Subcutaneous abdominal adipose tissue (tissue), 5 donors: ENCODE results near the gene LSM14B.

Experiments used
- H3K27ac ChIP-seq: one replicate; pipeline ENCODE4 v1.7.0; 2013; ENCODE audit warnings: low read depth, mild to moderate bottlenecking, inconsistent platforms, low read length, moderate library complexity
- H3K27me3 ChIP-seq, 5 donors: one replicate each; pipeline ENCODE4 v1.7.0; 2013; ENCODE audit warnings: low read length in 5 of 5, inconsistent platforms in 1 of 5; ENCODE audit not compliant: control insufficient read depth in 5 of 5, insufficient read depth in 4 of 5
- H3K36me3 ChIP-seq, 5 donors: one replicate each; pipeline ENCODE4 v1.7.0; 2013; ENCODE audit warnings: low read length in 5 of 5; ENCODE audit not compliant: control insufficient read depth in 5 of 5, insufficient read depth in 5 of 5
- H3K4me1 ChIP-seq, 5 donors: one replicate each; pipeline ENCODE4 v1.7.0; 2013; ENCODE audit warnings: low read length in 5 of 5, mild to moderate bottlenecking in 3 of 5, moderate library complexity in 1 of 5; ENCODE audit not compliant: control insufficient read depth in 5 of 5, insufficient read depth in 5 of 5
- H3K4me3 ChIP-seq, 5 donors: one replicate each; pipeline ENCODE4 v1.7.0; 2013; ENCODE audit warnings: low read length in 5 of 5, low read depth in 1 of 5
- H3K9ac ChIP-seq, 5 donors: one replicate each; pipeline ENCODE4 v1.7.0; 2013; ENCODE audit warnings: low read length in 5 of 5, mild to moderate bottlenecking in 4 of 5, moderate library complexity in 3 of 5
- H3K9me3 ChIP-seq, 5 donors: one replicate each; pipeline ENCODE4 v1.7.0; 2013; ENCODE audit warnings: low read length in 5 of 5; ENCODE audit not compliant: control insufficient read depth in 5 of 5
- donor health status: healthy.
- donor health status: healthy.
- donor health status: healthy.
- donor health status: healthy.
- donor health status: healthy.

LSM14B gene

DNA sequence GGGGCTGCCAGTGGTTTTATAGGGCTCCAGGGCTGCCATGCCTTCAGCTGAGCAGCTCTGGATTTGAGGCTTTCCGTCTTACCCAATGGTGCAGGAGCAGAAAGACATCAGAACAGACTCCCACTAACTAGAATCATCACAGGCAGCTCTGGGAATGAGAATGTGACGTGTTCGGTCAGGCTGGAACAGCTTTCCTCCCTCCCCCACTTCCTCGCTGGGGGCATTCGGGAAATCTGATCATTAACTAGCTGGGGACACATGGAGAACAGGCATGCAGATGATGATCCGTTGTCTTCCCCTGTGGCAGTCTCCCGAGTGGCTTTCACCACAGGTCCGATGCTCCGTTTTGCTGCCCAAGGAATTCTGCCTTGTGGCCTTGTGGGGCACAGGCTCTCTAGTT, 55.0 kb downstream of the LSM14B start:
- Histone ChIP-seq H3K36me3 (peaks cover 0 to 42% (median 28%) of the 10 kb centered on the region in 5 donors), H3K4me1 (peaks cover 0 to 15% (median 7%) of the 10 kb centered on the region in 5 donors), H3K27ac (no peak overlapping the region), H3K9ac (peak overlapping the region in 1 of 5 donors; percentile 19), H3K4me3 (no peak overlapping the region), H3K9me3 (no peaks in the 10 kb centered on the region), H3K27me3 (no peaks in the 10 kb centered on the region)

GRCh38 chr20:62178316-62179161, 56.3 kb downstream of the LSM14B start:
- H3K9me3 ChIP-seq, result no peaks in the 10 kb centered on the region
- no peaks in the 10 kb centered on the region for H3K27me3 ChIP-seq
- peaks cover 2 to 23% (median 14%) of the 10 kb centered on the region in 5 donors for H3K4me1 ChIP-seq
- H3K9ac ChIP-seq, result no peak overlapping the region
- H3K36me3 ChIP-seq, result peaks cover 0 to 38% (median 24%) of the 10 kb centered on the region in 5 donors
- peak overlapping the region; percentile 35 for H3K27ac ChIP-seq
- H3K4me3 ChIP-seq, result no peak overlapping the region

DNA sequence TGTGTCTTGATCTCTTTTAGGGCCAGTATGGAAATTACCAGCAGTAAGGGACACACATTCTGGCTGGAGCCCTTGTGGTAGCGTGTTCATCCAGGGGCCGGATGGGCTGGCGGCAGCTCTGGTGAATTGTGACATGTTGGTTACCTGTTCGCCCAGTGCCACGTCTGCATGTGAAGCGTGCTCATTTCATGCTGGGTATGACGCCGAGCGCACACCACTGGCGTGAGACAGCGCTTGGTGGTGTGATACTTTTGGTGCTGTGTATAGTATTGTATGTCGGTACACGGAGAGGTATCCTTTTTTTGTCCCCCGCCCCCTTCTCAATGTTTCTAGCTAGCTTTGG, 56.9 kb downstream of the LSM14B start:
- H3K27ac ChIP-seq, result peak overlapping the region; percentile 35
- H3K9ac ChIP-seq, result no peak overlapping the region
- peaks cover 5 to 29% (median 18%) of the 10 kb centered on the region in 5 donors for H3K4me1 ChIP-seq
- no peaks in the 10 kb centered on the region for H3K27me3 ChIP-seq
- H3K36me3 ChIP-seq, result peaks cover 0 to 38% (median 21%) of the 10 kb centered on the region in 5 donors
- no peaks in the 10 kb centered on the region for H3K9me3 ChIP-seq
- H3K4me3 ChIP-seq, result no peak overlapping the region

DNA sequence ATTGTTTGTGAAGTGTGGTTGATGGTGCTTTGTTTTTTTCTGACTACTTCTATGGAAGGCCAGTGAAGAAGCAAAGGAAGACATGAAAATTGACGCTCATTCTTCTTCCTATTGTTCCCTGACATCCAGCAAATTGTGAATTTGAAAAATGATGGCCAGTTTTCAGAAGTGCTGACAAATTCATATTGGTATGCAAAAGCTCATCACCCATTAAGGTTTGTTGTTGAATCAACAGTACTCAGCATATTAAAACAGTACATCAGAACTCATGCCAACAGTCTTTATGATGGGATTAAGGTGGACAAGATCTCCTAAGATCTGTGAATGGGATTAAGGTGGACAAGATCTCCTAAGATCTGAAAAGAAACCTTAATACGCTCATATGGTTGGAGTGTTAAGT, 59.5 kb downstream of the LSM14B start:
- peaks cover 0 to 14% (median 7%) of the 10 kb centered on the region in 5 donors for H3K36me3 ChIP-seq
- H3K4me3 ChIP-seq, result peak overlapping the region in 2 of 5 donors; percentile 89 to 90
- H3K27me3 ChIP-seq, result no peaks in the 10 kb centered on the region
- H3K4me1 ChIP-seq, result peaks cover 5 to 34% (median 22%) of the 10 kb centered on the region in 5 donors
- no peaks in the 10 kb centered on the region for H3K9me3 ChIP-seq
- peak overlapping the region; percentile 87 for H3K27ac ChIP-seq
- peak overlapping the region in 2 of 5 donors; percentile 75 to 98 for H3K9ac ChIP-seq

GRCh38 chr20:62182469-62183425, 60.5 kb downstream of the LSM14B start, which contains the start of gene MTG2:
MTG2 (plus strand) TSS chr20:62183028; CDS start chr20:62193421, 10,393 bp downstream.
- Histone ChIP-seq H3K4me3 (peak within 1 kb of the TSS; percentile 86 to 90 (median 89)), H3K36me3 (peaks cover 0 to 8% (median 7%) of the 10 kb centered on the region in 5 donors), H3K9ac (peak within 1 kb of the TSS; percentile 87 to 98 (median 98)), H3K27ac (peak within 1 kb of the TSS; percentile 87), H3K4me1 (peaks cover 5 to 41% (median 30%) of the 10 kb centered on the region in 5 donors), H3K27me3 (no peaks in the 10 kb centered on the region), H3K9me3 (no peaks in the 10 kb centered on the region)

DNA sequence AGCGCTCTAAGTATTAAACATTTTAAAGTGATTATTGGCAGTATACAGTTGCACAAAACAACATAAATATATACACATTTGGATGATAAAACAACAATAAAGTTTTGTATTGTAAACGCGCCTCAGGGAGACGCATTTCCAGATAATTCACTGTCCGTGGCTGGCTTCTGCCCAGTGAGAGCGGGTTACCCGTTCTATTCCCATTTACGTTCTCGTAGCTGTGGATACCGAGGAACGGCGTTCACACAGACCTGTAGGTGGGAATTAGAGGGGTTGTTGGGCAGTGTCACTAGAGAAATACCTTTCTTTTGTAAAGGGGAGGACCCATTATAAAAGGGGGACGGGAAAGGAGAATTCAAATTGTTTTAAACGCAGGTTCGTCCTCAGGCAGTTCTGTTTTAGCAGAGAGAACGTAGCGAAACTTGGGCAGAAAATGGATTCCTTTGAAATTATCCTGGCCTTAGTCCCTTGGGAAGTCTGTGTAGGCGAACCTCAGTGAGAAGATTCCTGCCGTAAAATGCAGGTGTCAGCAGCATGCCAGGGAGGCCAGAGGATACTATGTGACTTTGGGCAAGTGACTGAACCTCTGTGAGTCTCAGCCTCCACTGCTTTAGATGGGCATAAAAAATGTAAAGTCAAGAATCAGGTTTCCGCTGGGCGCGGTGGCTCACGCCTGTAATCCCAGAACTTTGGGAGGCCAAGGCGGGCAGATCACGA, 61.3 kb downstream of the LSM14B start:
- H3K9me3 ChIP-seq, result no peaks in the 10 kb centered on the region
- H3K4me3 ChIP-seq, result peak overlapping the region; percentile 86 to 90 (median 89)
- peak overlapping the region; percentile 87 for H3K27ac ChIP-seq
- peaks cover 0 to 8% (median 7%) of the 10 kb centered on the region in 5 donors for H3K36me3 ChIP-seq
- H3K27me3 ChIP-seq, result no peaks in the 10 kb centered on the region
- H3K4me1 ChIP-seq, result peaks cover 5 to 39% (median 31%) of the 10 kb centered on the region in 5 donors
- H3K9ac ChIP-seq, result peak overlapping the region; percentile 87 to 98 (median 98)
